Stimulated activated naive B cell treated with anti-CD40 and anti-IgM and Interleukin-4, amounts not matched to agents 10 μg/mL and 1 μg/mL and 100 μg/mL, for 72 hours (primary cell): Measurements from ENCODE around the gene PLA2G7.

Source experiments
- ATAC-seq, 2 donors: fragments of 150-1000 bp; cut with Tn5 transposase; replicated peaks; 2 replicates each; pipeline ENCODE4 v1.10.0; 2021; ENCODE audit warnings: moderate library complexity in 1 of 2
- DNase-seq: peaks from one replicate; pipeline ENCODE4 v3.0.0; 2021
- H3K27ac Mint-ChIP-seq: one replicate; pipeline ENCODE4 v1.8.0; 2022; ENCODE audit warnings: mild to moderate bottlenecking, mixed read lengths
- H3K27me3 Mint-ChIP-seq, 2 donors: one replicate each; pipeline ENCODE4 v1.8.0; 2022; ENCODE audit warnings: mixed read lengths in 2 of 2
- H3K36me3 Mint-ChIP-seq, 2 donors: one replicate each; pipeline ENCODE4 v1.8.0; 2022; ENCODE audit warnings: mixed read lengths in 2 of 2, mild to moderate bottlenecking in 1 of 2
- H3K4me1 Mint-ChIP-seq, 2 donors: one replicate each; pipeline ENCODE4 v1.8.0; 2022; ENCODE audit warnings: mixed read lengths in 2 of 2, mild to moderate bottlenecking in 1 of 2
- H3K4me3 Mint-ChIP-seq, 2 donors: one replicate each; pipeline ENCODE4 v1.8.0; 2022; ENCODE audit warnings: mild to moderate bottlenecking in 2 of 2, mixed read lengths in 2 of 2, moderate library complexity in 1 of 2
- H3K9me3 Mint-ChIP-seq, 2 donors: one replicate each; pipeline ENCODE4 v1.8.0; 2022; ENCODE audit warnings: mixed read lengths in 2 of 2, mild to moderate bottlenecking in 1 of 2

Gene PLA2G7

GRCh38 chr6:46688117-46688965, 46.8 kb downstream of the PLA2G7 start:
- no peaks in the 10 kb centered on the region for H3K4me1 Mint-ChIP-seq
- H3K27ac Mint-ChIP-seq = no peak overlapping the region
- no peak for ATAC-seq
- H3K27me3 Mint-ChIP-seq = peaks cover 4 to 5% of the 10 kb centered on the region in 2 donors
- no peak for DNase-seq
- no peaks in the 10 kb centered on the region for H3K36me3 Mint-ChIP-seq
- no peak overlapping the region for H3K4me3 Mint-ChIP-seq
- H3K9me3 Mint-ChIP-seq = no peaks in the 10 kb centered on the region

DNA sequence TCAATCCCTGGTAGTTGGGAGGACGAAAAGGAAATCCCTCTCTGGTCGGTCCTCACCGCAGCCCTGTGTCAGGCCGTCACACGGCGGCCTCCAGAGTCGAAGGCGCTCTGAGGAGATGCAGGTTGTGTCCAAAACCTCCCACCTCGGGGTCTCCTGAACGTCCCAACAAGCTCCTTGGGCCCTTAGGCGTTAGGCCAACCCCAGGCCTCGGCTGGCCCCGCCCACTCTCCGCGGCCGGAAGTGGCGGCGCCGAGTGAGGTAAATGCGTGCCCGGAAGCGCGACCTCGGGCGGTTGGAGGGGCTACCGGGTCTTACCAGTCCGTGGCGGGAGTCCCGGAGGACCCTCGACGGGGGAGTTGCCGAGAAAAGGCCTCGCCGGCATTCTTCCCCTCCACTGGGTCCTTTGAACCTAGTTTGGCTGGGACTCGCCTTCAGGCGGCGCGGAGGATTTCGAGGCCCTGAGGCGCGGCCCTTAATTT, 47.5 kb downstream of the PLA2G7 start, which contains the start of gene TDRD6:
Gene TDRD6, plus strand, starts transcription at position 267 of the 479 bp plus-strand sequence. CDS start 244 bp downstream, outside the sequence.
- no peak for ATAC-seq
- H3K4me3 Mint-ChIP-seq = no peak within 1 kb of the TSS
- no peak within 1 kb of the TSS for H3K27ac Mint-ChIP-seq
- peaks cover 4 to 5% of the 10 kb centered on the region in 2 donors for H3K27me3 Mint-ChIP-seq
- H3K4me1 Mint-ChIP-seq = no peaks in the 10 kb centered on the region
- H3K9me3 Mint-ChIP-seq = no peaks in the 10 kb centered on the region
- DNase-seq = no peak
- no peaks in the 10 kb centered on the region for H3K36me3 Mint-ChIP-seq

GRCh38 chr6:46684771-46685170, 50.4 kb downstream of the PLA2G7 start:
- no peak overlapping the region for H3K4me3 Mint-ChIP-seq
- H3K36me3 Mint-ChIP-seq = no peaks in the 10 kb centered on the region
- H3K27ac Mint-ChIP-seq = no peak overlapping the region
- H3K4me1 Mint-ChIP-seq = no peaks in the 10 kb centered on the region
- H3K27me3 Mint-ChIP-seq = peaks cover under 1 to 9% of the 10 kb centered on the region in 2 donors
- ATAC-seq (no peak), DNase-seq (no peak)
- H3K9me3 Mint-ChIP-seq = no peaks in the 10 kb centered on the region

DNA sequence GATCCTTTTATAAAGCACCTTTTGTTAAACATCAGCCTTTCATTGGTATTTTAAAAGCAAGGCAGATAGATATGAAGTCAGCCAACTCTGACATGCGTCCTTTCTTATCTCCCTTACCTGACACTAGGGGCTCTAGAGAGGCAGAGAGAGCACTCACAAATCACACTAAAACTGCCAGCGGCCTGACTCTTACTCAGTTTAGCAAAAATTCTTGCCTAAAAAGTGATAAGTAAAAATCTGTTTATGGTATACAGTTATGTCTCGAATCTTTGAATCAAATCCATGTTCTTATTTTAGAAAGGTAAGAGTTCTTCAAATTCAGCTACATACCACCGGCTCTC, 57.9 kb downstream of the PLA2G7 start:
- ATAC-seq = no peak
- no peaks in the 10 kb centered on the region for H3K36me3 Mint-ChIP-seq

GRCh38 chr6:46676604-46677313, 58.4 kb downstream of the PLA2G7 start:
- H3K27ac Mint-ChIP-seq = no peak overlapping the region
- DNase-seq = no peak

More for the DNA sequence above, 57.9 kb downstream of the PLA2G7 start:
- H3K27ac Mint-ChIP-seq = no peak overlapping the region
- no peaks in the 10 kb centered on the region for H3K9me3 Mint-ChIP-seq
- DNase-seq = no peak
- no peaks in the 10 kb centered on the region for H3K4me1 Mint-ChIP-seq
- no peak overlapping the region for H3K4me3 Mint-ChIP-seq
- H3K27me3 Mint-ChIP-seq = peaks cover 0 to 5% of the 10 kb centered on the region in 2 donors

GRCh38 chr6:46674410-46674809, 60.8 kb downstream of the PLA2G7 start:
- DNase-seq = no peak
- H3K36me3 Mint-ChIP-seq = no peaks in the 10 kb centered on the region
- no peak for ATAC-seq
- no peak overlapping the region for H3K27ac Mint-ChIP-seq
- H3K9me3 Mint-ChIP-seq = no peaks in the 10 kb centered on the region
- H3K27me3 Mint-ChIP-seq = no peaks in the 10 kb centered on the region
- no peaks in the 10 kb centered on the region for H3K4me1 Mint-ChIP-seq
- H3K4me3 Mint-ChIP-seq = no peak overlapping the region

More at GRCh38 chr6:46676604-46677313, 58.4 kb downstream of the PLA2G7 start:
- H3K4me1 Mint-ChIP-seq = no peaks in the 10 kb centered on the region
- H3K36me3 Mint-ChIP-seq = no peaks in the 10 kb centered on the region
- no peaks in the 10 kb centered on the region for H3K9me3 Mint-ChIP-seq
- no peak overlapping the region for H3K4me3 Mint-ChIP-seq
- no peak for ATAC-seq
- H3K27me3 Mint-ChIP-seq = peaks cover 0 to 3% of the 10 kb centered on the region in 2 donors

- H3K27me3 Mint-ChIP-seq = no peaks in the 10 kb centered on the region
- no peak for ATAC-seq
- H3K9me3 Mint-ChIP-seq = no peaks in the 10 kb centered on the region
- no peak overlapping the region for H3K27ac Mint-ChIP-seq
- H3K4me3 Mint-ChIP-seq = no peak overlapping the region
- no peaks in the 10 kb centered on the region for H3K4me1 Mint-ChIP-seq
- no peak for DNase-seq
- H3K36me3 Mint-ChIP-seq = no peaks in the 10 kb centered on the region
Observed at GRCh38 chr6:46667377-46667776, 67.8 kb downstream of the PLA2G7 start.

- Mint-ChIP-seq H3K27me3 (no peaks in the 10 kb centered on the region), H3K36me3 (no peaks in the 10 kb centered on the region), H3K4me3 (no peak overlapping the region), H3K9me3 (no peaks in the 10 kb centered on the region), H3K4me1 (no peaks in the 10 kb centered on the region), H3K27ac (no peak overlapping the region)
- no peak for ATAC-seq
- DNase-seq = no peak
Observed at GRCh38 chr6:46661483-46661882, 73.7 kb downstream of the PLA2G7 start.

GRCh38 chr6:46657642-46658041, 77.5 kb downstream of the PLA2G7 start:
- Mint-ChIP-seq H3K4me3 (no peak overlapping the region), H3K4me1 (peaks cover 4 to 10% of the 10 kb centered on the region in 2 donors), H3K36me3 (no peaks in the 10 kb centered on the region), H3K9me3 (no peaks in the 10 kb centered on the region), H3K27me3 (peaks cover 16 to 17% of the 10 kb centered on the region in 2 donors), H3K27ac (no peak overlapping the region)
- ATAC-seq = no peak
- DNase-seq = no peak

- H3K9me3 Mint-ChIP-seq = no peaks in the 10 kb centered on the region
- DNase-seq = no peak
- no peak overlapping the region for H3K27ac Mint-ChIP-seq
- H3K27me3 Mint-ChIP-seq = peaks cover 24 to 26% of the 10 kb centered on the region in 2 donors
- peaks cover 10 to 17% of the 10 kb centered on the region in 2 donors for H3K4me1 Mint-ChIP-seq
- no peak overlapping the region for H3K4me3 Mint-ChIP-seq
- ATAC-seq = no peak
- no peaks in the 10 kb centered on the region for H3K36me3 Mint-ChIP-seq
Observed at GRCh38 chr6:46655803-46656202, 79.4 kb downstream of the PLA2G7 start.
